SK-N-SH treated with all-trans-retinoic acid at 6 μM for 48 hours (cell line): ENCODE measurements around the gene PLCB3.

Experiments
- ATAC-seq: fragments of 200-7000 bp; cut with Tn5 transposase; 3 replicates; pipeline ENCODE4 v1.9.1; 2020; ENCODE audit warnings: mild to moderate bottlenecking, moderate library complexity
- BACH2 ChIP-seq: fragments of 250-450 bp; sonication (Bioruptor Pico); IDR thresholded peaks from 2 replicates; pipeline ENCODE4 v1.9.0; 2021; ENCODE audit warnings: mild to moderate bottlenecking, borderline replicate concordance
- CSDC2 ChIP-seq: fragments of 250-450 bp; sonication (Bioruptor Pico); IDR thresholded peaks from 2 replicates; pipeline ENCODE4 v1.5.0; 2020; ENCODE audit warnings: mild to moderate bottlenecking, moderate library complexity
- ESRRG ChIP-seq: fragments of 250-450 bp; sonication (Bioruptor Pico); IDR thresholded peaks from 2 replicates; pipeline ENCODE4 v1.6.1; 2021; ENCODE audit warnings: mild to moderate bottlenecking
- GLIS3 ChIP-seq: fragments of 250-450 bp; sonication (Bioruptor Pico); IDR thresholded peaks from 2 replicates; pipeline ENCODE4 v1.5.0; 2020; ENCODE audit warnings: mild to moderate bottlenecking, moderate library complexity
- ISL1 ChIP-seq: fragments of 250-450 bp; sonication (Bioruptor Pico); IDR thresholded peaks from 2 replicates; pipeline ENCODE4 v2.1.2; 2022; ENCODE audit warnings: mild to moderate bottlenecking, moderate library complexity
- OSR1 ChIP-seq: fragments of 250-450 bp; sonication (Bioruptor Pico); IDR thresholded peaks from 2 replicates; pipeline ENCODE4 v1.8.0; 2022; ENCODE audit warnings: moderate library complexity, mild to moderate bottlenecking, inconsistent platforms
- ZC3H10 ChIP-seq: fragments of 250-450 bp; sonication (Bioruptor Pico); IDR thresholded peaks from 2 replicates; pipeline ENCODE4 v1.5.1; 2021; ENCODE audit warnings: mild to moderate bottlenecking, moderate library complexity
- ZFP3 ChIP-seq: fragments of 250-450 bp; sonication (Bioruptor Pico); IDR thresholded peaks from 2 replicates; pipeline ENCODE4 v1.5.0; 2020; ENCODE audit warnings: mild to moderate bottlenecking, moderate library complexity
- ZNF565 ChIP-seq: fragments of 450-650 bp; formaldehyde crosslinking; conservative IDR thresholded peaks from 2 replicates; pipeline ENCODE4 v1.5.0; 2020; ENCODE audit warnings: low read depth, mild to moderate bottlenecking, moderate library complexity
- TF ChIP-seq, protein P1 (sequence below): fragments of 250-450 bp; sonication (Bioruptor Pico); IDR thresholded peaks from 2 replicates; pipeline ENCODE4 v1.8.0; 2020; ENCODE audit warnings: mild to moderate bottlenecking, moderate library complexity, borderline replicate concordance
- TF ChIP-seq, protein P2 (sequence below): fragments of 250-450 bp; sonication (Bioruptor Pico); IDR thresholded peaks from 2 replicates; pipeline ENCODE4 v1.5.1; 2020; ENCODE audit warnings: low read depth, mild to moderate bottlenecking, moderate library complexity
- TF ChIP-seq, protein P3 (sequence below): fragments of 250-450 bp; sonication (Bioruptor Pico); IDR thresholded peaks from 2 replicates; pipeline ENCODE4 v1.5.0; 2020; ENCODE audit warnings: mild to moderate bottlenecking, moderate library complexity
- TF ChIP-seq, protein P4 (sequence below): fragments of 250-450 bp; sonication (Bioruptor Pico); IDR thresholded peaks from 2 replicates; pipeline ENCODE4 v1.8.0; 2021; ENCODE audit warnings: low read depth, mild to moderate bottlenecking, moderate library complexity, borderline replicate concordance

Gene PLCB3

DNA sequence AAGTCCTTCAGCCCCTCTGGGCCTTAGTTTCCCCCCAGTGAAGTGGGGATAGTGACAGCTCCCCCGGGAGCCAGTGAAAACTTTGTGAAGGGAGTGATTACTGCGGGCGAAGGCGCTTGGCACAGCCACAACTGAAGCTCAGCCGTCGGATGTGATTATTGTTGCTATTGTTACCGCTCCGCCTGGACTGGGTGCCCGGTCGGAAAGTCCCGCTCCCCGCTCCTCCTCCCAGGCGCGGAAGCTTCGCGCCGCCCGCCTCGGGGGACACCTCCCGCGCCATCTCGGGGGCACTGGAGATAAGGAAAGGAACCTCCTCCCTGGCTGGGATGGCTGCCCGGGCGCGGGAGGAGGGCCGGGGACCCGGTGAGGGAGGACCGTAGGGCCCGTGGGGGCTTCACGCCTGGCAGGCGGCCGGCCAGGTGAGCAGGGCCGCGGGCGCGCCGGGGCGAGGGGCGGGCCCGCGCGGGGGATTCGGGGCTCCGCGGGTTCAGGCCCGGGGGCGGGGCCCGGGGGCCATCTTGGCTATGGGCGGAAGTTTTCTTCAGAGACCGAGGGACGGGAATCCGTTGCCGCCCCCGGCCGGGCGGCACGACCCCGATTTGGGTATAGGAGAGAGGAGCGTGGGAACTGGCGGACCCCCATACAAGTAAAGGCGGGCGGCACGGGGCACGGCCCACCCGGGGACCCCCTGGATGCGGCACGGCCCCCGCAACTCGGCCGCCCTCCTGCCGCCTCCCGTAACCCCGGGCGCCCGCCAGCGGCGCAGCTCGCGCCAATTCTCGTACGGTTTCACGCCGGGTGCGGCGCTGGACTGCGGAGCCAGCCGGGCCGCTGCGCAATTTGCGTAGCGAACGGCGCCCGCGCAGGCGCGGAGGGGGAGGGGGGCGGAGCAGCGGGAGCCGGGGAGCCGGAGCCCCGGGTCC lies 33.9 kb downstream of the PLCB3 start, which contains the start of gene GPR137:
GPR137 (plus strand) TSS at position 887 of the 923 bp plus-strand sequence. CDS start 677 bp downstream, outside the sequence.
- peak; percentile 53 for ATAC-seq
- TF ChIP-seq, protein P1, sequence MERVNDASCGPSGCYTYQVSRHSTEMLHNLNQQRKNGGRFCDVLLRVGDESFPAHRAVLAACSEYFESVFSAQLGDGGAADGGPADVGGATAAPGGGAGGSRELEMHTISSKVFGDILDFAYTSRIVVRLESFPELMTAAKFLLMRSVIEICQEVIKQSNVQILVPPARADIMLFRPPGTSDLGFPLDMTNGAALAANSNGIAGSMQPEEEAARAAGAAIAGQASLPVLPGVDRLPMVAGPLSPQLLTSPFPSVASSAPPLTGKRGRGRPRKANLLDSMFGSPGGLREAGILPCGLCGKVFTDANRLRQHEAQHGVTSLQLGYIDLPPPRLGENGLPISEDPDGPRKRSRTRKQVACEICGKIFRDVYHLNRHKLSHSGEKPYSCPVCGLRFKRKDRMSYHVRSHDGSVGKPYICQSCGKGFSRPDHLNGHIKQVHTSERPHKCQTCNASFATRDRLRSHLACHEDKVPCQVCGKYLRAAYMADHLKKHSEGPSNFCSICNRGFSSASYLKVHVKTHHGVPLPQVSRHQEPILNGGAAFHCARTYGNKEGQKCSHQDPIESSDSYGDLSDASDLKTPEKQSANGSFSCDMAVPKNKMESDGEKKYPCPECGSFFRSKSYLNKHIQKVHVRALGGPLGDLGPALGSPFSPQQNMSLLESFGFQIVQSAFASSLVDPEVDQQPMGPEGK (CRISPR knock-in tag): peak; percentile 10; the same call in 1 of the 2 replicates
- TF ChIP-seq OSR1: no peak

DNA sequence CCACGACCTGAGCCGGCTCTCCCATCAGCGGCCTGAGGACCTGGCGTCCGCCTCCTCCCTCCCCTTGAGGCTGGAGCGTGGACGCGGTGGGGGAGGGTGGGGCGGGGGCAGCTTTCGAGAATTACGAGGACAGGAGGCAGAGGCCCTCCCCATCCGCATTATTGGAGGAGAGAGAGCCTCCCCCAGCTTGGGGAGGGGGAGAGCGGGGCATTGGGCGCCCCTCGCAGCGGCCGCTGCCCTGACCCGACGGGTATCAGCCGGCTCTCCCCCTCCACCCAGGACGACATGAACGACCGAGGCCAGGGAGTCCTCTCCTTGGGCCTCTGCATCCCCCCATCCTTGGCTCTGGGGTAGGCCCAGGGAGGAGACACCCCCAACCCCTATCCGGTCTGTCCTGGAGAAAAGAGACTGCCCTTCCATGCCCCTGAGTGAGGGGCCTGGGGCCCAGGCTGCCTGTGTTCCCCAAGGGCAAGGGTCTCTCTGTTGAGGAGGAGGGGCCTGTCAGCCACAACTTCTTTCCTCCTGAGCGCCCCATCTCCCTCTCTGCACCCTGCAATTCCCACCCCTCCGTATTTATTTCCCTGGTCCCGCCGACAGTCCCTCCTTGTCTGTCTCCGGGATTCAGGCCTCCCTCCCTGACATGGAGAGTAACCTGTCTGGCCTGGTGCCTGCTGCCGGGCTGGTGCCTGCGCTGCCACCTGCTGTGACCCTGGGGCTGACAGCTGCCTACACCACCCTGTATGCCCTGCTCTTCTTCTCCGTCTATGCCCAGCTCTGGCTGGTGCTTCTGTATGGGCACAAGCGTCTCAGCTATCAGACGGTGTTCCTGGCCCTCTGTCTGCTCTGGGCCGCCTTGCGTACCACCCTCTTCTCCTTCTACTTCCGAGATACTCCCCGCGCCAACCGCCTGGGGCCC lies 34.8 kb downstream of the PLCB3 start:
- no peak for TF ChIP-seq ZFP3
- no peak for TF ChIP-seq CSDC2 (CRISPR knock-in tag)
- TF ChIP-seq, protein P1 (CRISPR knock-in tag): no peak
- TF ChIP-seq, protein P2, sequence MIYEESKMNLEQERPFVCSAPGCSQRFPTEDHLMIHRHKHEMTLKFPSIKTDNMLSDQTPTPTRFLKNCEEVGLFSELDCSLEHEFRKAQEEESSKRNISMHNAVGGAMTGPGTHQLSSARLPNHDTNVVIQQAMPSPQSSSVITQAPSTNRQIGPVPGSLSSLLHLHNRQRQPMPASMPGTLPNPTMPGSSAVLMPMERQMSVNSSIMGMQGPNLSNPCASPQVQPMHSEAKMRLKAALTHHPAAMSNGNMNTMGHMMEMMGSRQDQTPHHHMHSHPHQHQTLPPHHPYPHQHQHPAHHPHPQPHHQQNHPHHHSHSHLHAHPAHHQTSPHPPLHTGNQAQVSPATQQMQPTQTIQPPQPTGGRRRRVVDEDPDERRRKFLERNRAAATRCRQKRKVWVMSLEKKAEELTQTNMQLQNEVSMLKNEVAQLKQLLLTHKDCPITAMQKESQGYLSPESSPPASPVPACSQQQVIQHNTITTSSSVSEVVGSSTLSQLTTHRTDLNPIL (CRISPR knock-in tag): no peak
- TF ChIP-seq BACH2: no peak
- peak; percentile 23 for ATAC-seq

DNA sequence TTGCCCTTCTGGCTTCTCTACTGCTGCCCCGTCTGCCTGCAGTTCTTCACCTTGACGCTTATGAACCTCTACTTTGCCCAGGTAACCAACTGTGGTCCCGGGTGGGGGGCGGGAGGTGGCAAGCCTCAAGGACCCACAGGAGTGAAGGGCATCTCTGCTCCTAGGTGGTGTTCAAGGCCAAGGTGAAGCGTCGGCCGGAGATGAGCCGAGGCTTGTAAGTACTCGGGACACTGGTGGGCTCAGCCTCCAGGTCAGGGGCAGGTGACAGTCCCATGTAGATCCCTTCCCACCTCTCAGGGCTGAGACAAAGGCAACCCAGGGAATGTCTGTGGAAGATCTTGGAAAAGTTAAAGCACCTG lies 35.5 kb downstream of the PLCB3 start:
- ATAC-seq: no peak
- TF ChIP-seq ZNF565 (CRISPR knock-in tag) (no peak), ESRRG (CRISPR knock-in tag) (no peak), ISL1 (CRISPR knock-in tag) (no peak), GLIS3 (CRISPR knock-in tag) (no peak), BACH2 (no peak), ZC3H10 (CRISPR knock-in tag) (no peak)
- TF ChIP-seq, protein P1 (CRISPR knock-in tag): no peak
- TF ChIP-seq, protein P3, sequence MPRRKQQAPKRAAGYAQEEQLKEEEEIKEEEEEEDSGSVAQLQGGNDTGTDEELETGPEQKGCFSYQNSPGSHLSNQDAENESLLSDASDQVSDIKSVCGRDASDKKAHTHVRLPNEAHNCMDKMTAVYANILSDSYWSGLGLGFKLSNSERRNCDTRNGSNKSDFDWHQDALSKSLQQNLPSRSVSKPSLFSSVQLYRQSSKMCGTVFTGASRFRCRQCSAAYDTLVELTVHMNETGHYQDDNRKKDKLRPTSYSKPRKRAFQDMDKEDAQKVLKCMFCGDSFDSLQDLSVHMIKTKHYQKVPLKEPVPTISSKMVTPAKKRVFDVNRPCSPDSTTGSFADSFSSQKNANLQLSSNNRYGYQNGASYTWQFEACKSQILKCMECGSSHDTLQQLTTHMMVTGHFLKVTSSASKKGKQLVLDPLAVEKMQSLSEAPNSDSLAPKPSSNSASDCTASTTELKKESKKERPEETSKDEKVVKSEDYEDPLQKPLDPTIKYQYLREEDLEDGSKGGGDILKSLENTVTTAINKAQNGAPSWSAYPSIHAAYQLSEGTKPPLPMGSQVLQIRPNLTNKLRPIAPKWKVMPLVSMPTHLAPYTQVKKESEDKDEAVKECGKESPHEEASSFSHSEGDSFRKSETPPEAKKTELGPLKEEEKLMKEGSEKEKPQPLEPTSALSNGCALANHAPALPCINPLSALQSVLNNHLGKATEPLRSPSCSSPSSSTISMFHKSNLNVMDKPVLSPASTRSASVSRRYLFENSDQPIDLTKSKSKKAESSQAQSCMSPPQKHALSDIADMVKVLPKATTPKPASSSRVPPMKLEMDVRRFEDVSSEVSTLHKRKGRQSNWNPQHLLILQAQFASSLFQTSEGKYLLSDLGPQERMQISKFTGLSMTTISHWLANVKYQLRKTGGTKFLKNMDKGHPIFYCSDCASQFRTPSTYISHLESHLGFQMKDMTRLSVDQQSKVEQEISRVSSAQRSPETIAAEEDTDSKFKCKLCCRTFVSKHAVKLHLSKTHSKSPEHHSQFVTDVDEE: no peak
- TF ChIP-seq, protein P4, sequence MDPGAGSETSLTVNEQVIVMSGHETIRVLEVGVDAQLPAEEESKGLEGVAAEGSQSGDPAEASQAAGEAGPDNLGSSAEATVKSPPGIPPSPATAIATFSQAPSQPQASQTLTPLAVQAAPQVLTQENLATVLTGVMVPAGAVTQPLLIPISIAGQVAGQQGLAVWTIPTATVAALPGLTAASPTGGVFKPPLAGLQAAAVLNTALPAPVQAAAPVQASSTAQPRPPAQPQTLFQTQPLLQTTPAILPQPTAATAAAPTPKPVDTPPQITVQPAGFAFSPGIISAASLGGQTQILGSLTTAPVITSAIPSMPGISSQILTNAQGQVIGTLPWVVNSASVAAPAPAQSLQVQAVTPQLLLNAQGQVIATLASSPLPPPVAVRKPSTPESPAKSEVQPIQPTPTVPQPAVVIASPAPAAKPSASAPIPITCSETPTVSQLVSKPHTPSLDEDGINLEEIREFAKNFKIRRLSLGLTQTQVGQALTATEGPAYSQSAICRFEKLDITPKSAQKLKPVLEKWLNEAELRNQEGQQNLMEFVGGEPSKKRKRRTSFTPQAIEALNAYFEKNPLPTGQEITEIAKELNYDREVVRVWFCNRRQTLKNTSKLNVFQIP (CRISPR knock-in tag): no peak
